ENCODE data around the gene ATG16L2. TPM values are rescaled to one million over a fixed set of nuclear protein-coding genes. Genes with fewer than 3 reads are reported as not detected.
A peak's percentile ranks its signal among the peaks of the same experiment; 100 is the strongest.

Gene ATG16L2
- total and polyA plus RNA-seq, 2 donors (not counting 1 experiment from before 2014, with no cell fraction given) = 3.3 to 8.8 TPM

DNA sequence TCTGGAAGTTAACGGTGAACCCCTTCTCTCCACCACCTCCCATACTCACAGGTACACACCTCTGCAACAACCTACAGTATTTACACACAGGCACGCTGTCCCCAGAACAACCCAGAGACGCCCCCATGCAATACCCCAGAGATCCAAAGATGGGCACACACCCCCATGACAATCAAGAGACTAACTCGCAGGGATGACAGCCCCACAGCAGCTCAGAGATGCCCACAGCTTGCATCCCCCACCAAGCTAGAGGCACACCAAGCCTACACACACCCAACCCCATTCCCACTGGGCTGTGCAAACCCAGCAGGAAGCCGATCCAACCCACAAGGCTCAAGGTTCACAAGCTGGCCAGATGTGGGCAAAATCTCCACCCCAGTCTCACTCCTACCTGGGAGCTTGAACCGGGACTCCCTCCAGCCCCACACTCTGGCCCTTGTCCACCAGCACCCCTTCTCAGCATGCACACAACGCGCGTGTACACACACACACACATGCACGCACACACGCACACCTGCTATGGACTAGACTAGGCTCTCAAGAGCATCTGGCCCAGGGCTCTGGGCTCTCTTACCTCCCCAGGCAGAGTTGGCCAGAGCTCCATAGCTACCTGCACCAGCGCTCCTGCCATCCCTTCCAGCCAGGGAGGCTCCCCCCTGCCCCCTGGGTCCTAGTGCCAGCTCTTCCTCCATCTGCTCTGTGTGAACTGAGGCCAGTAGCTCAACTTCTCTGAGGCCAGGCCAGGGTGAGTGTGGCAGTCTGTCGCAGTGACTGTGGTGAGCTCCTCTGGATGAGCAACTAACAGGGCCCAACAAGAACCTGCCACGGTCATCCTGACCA is 31.9 kb upstream of the ATG16L2 start:
- H3K27ac ChIP-seq (ENCODE audit: insufficient read depth, low read length) = no peak overlapping the region
- H3K36me3 ChIP-seq (ENCODE audit: control insufficient read depth, insufficient read depth, low read length) = no peaks in the 10 kb centered on the region
- H3K79me2 ChIP-seq (ENCODE audit: control insufficient read depth, insufficient read depth, low read length) = no peaks in the 10 kb centered on the region
- TF ChIP-seq EZH2 (IDR thresholded peaks at IDR 0.05; ENCODE audit: low read length, missing control alignments) = no peak
- TF ChIP-seq, protein P1, sequence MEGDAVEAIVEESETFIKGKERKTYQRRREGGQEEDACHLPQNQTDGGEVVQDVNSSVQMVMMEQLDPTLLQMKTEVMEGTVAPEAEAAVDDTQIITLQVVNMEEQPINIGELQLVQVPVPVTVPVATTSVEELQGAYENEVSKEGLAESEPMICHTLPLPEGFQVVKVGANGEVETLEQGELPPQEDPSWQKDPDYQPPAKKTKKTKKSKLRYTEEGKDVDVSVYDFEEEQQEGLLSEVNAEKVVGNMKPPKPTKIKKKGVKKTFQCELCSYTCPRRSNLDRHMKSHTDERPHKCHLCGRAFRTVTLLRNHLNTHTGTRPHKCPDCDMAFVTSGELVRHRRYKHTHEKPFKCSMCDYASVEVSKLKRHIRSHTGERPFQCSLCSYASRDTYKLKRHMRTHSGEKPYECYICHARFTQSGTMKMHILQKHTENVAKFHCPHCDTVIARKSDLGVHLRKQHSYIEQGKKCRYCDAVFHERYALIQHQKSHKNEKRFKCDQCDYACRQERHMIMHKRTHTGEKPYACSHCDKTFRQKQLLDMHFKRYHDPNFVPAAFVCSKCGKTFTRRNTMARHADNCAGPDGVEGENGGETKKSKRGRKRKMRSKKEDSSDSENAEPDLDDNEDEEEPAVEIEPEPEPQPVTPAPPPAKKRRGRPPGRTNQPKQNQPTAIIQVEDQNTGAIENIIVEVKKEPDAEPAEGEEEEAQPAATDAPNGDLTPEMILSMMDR (conservative IDR thresholded peaks at IDR 0.05 in 1 of 2, IDR thresholded peaks at IDR 0.05 in 1 of 2; ENCODE audit: low read depth in 1 of 2, low read length in 2 of 2) = no peak
- no peaks in the 10 kb centered on the region for H4K20me1 ChIP-seq (ENCODE audit: control insufficient read depth, extremely low read depth, insufficient read depth, low read length)
- H3K27me3 ChIP-seq (ENCODE audit: control insufficient read depth, insufficient read depth, low read length) = peaks cover 3% of the 10 kb centered on the region
- peak overlapping the region in 2 of 4 experiments; percentile 21 to 37 for H3K4me3 ChIP-seq (replicated peaks in 1 of 4; ENCODE audit: control extremely low read depth in 1 of 4, insufficient read depth in 1 of 4, low read depth in 3 of 4, low read length in 4 of 4)
- DNase-seq (ENCODE audit: low read depth in 2 of 2) = no peak
- no peak overlapping the region for H3K4me2 ChIP-seq (ENCODE audit: extremely low read depth, insufficient read depth, low read length)
- H3K9me3 ChIP-seq (ENCODE audit: control insufficient read depth, insufficient read depth, low read depth, low read length) = no peaks in the 10 kb centered on the region
- H3K9ac ChIP-seq (ENCODE audit: insufficient read depth, low read length) = no peak overlapping the region
- H2AFZ ChIP-seq (ENCODE audit: low read length) = no peak overlapping the region
- no peaks in the 10 kb centered on the region for H3K4me1 ChIP-seq (ENCODE audit: control insufficient read depth, extremely low read depth, insufficient read depth, low read length)

DNA sequence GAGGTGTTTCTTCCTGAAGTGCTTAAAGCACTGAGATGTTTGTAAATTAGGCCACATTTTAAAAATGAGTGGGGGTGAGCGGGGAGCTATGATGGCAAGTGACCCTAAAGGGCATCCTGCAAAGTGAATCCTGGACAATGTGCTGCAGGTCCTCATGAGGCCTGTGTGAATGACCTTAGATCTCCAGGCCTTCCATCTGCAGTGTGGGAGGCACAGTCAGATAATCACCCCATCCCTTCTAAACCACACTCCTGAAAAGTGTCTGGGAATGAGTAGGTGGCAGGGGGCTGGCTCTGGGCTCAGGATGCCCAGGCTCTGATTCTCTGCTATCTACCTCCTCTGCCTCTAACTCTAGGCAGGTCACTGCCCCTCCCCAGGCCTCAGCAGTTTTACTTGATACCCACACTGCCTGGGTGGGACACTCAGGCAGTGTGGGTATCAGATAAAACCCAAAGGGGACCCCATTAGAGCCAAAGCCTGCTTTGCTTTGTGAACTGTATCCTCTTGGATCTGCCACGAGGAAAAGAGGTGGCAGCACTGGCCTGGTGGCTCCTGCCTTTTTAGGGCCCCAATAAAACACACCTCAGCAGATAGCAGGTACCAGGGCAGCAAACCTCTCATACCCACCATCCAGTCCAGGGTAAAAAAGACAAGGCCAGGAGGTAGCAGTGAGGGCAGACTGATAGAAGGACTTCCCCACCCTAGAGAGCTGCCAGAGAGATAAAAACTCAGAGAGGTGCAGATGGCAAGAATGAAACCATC is 30.9 kb upstream of the ATG16L2 start:
- Histone ChIP-seq H3K4me3 (replicated peaks in 1 of 4; ENCODE audit: control extremely low read depth in 1 of 4, insufficient read depth in 1 of 4, low read depth in 3 of 4, low read length in 4 of 4) (no peak overlapping the region), H2AFZ (ENCODE audit: low read length) (no peak overlapping the region), H3K27me3 (ENCODE audit: control insufficient read depth, insufficient read depth, low read length) (peaks cover 3% of the 10 kb centered on the region), H3K9ac (ENCODE audit: insufficient read depth, low read length) (no peak overlapping the region), H3K4me2 (ENCODE audit: extremely low read depth, insufficient read depth, low read length) (no peak overlapping the region), H3K36me3 (ENCODE audit: control insufficient read depth, insufficient read depth, low read length) (no peaks in the 10 kb centered on the region), H4K20me1 (ENCODE audit: control insufficient read depth, extremely low read depth, insufficient read depth, low read length) (no peaks in the 10 kb centered on the region), H3K9me3 (ENCODE audit: control insufficient read depth, insufficient read depth, low read depth, low read length) (no peaks in the 10 kb centered on the region), H3K27ac (ENCODE audit: insufficient read depth, low read length) (no peak overlapping the region), H3K79me2 (ENCODE audit: control insufficient read depth, insufficient read depth, low read length) (no peaks in the 10 kb centered on the region), H3K4me1 (ENCODE audit: control insufficient read depth, extremely low read depth, insufficient read depth, low read length) (no peaks in the 10 kb centered on the region)
- no peak for TF ChIP-seq EZH2 (IDR thresholded peaks at IDR 0.05; ENCODE audit: low read length, missing control alignments)
- TF ChIP-seq, protein P1 (conservative IDR thresholded peaks at IDR 0.05 in 1 of 2, IDR thresholded peaks at IDR 0.05 in 1 of 2; ENCODE audit: low read depth in 1 of 2, low read length in 2 of 2) = no peak
- no peak for DNase-seq (ENCODE audit: low read depth in 2 of 2)

DNA sequence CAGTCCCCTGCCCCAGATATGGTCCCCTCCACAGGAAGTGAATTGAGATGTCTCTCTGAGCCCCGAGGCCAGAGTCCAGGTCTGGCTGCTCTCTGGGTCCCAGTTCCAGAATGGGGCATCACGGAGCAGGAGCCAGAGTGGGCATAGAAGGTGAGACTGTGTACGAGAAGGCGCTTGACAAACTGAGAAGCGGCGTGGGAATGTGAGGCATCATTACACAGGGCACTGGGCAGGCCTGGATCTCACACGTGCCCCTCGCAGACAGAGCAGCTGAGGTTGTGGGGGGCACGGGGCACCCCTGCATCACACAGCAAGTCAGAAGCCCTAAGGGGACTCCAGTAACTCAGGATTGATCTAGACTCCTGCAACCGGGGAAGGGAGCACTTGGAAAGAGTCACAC is 29.5 kb upstream of the ATG16L2 start:
- H3K36me3 ChIP-seq (ENCODE audit: control insufficient read depth, insufficient read depth, low read length) = no peaks in the 10 kb centered on the region
- no peaks in the 10 kb centered on the region for H3K79me2 ChIP-seq (ENCODE audit: control insufficient read depth, insufficient read depth, low read length)
- H3K4me3 ChIP-seq (replicated peaks in 1 of 4; ENCODE audit: control extremely low read depth in 1 of 4, insufficient read depth in 1 of 4, low read depth in 3 of 4, low read length in 4 of 4) = no peak overlapping the region
- no peaks in the 10 kb centered on the region for H4K20me1 ChIP-seq (ENCODE audit: control insufficient read depth, extremely low read depth, insufficient read depth, low read length)
- no peak overlapping the region for H3K9ac ChIP-seq (ENCODE audit: insufficient read depth, low read length)
- H3K4me2 ChIP-seq (ENCODE audit: extremely low read depth, insufficient read depth, low read length) = no peak overlapping the region
- no peak overlapping the region for H2AFZ ChIP-seq (ENCODE audit: low read length)
- no peak for TF ChIP-seq EZH2 (IDR thresholded peaks at IDR 0.05; ENCODE audit: low read length, missing control alignments)
- TF ChIP-seq, protein P1 (conservative IDR thresholded peaks at IDR 0.05 in 1 of 2, IDR thresholded peaks at IDR 0.05 in 1 of 2; ENCODE audit: low read depth in 1 of 2, low read length in 2 of 2) = no peak
- no peak for DNase-seq (ENCODE audit: low read depth in 2 of 2)
- H3K27ac ChIP-seq (ENCODE audit: insufficient read depth, low read length) = no peak overlapping the region
- no peaks in the 10 kb centered on the region for H3K9me3 ChIP-seq (ENCODE audit: control insufficient read depth, insufficient read depth, low read depth, low read length)
- peaks cover 1% of the 10 kb centered on the region for H3K4me1 ChIP-seq (ENCODE audit: control insufficient read depth, extremely low read depth, insufficient read depth, low read length)
- H3K27me3 ChIP-seq (ENCODE audit: control insufficient read depth, insufficient read depth, low read length) = peaks cover 3% of the 10 kb centered on the region

Measured in fibroblast of lung (primary cell).